ENCODE data around the gene NEAT1.

DNA sequence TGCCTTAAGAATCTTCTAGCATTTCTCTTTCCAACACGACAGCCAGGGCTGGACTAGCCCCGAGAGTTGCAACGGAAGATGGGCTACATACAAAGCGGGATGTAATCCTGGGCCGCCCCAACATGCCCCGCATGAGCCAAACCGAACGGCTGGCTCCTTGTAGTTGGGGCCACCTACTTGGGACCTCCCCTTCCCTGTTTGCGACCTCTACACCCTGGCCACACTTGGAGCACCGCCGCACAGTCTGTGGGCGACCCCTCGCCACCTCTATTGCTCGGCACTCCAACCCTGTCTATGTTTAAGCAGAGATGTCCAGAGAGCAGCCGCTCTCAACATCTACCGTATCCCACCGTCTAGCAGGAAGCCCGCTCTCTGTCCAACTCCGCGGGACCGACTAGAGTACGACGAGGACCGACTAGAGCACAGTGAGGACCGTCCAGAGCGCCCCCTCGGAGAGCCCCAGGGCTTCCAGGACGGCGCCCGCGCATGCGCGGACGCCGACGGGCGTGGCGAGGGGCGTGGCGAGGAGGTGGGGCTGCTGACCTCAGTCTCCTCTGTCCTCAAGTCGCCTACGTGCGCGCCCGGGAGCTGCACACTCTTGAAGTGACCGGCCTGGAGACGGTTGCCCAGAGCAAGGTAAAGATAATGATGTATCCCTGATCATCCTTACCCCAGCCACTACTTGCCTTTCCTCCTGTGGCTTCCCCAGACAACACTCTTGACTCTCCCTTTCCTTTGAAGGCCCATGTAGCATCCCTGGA lies 32.3 kb downstream of the NEAT1 start:
- TF ChIP-seq EZH2 (IDR thresholded peaks at IDR 0.05; ENCODE audit: low read depth, unreplicated experiment): no peak
- TF ChIP-seq, protein P1, sequence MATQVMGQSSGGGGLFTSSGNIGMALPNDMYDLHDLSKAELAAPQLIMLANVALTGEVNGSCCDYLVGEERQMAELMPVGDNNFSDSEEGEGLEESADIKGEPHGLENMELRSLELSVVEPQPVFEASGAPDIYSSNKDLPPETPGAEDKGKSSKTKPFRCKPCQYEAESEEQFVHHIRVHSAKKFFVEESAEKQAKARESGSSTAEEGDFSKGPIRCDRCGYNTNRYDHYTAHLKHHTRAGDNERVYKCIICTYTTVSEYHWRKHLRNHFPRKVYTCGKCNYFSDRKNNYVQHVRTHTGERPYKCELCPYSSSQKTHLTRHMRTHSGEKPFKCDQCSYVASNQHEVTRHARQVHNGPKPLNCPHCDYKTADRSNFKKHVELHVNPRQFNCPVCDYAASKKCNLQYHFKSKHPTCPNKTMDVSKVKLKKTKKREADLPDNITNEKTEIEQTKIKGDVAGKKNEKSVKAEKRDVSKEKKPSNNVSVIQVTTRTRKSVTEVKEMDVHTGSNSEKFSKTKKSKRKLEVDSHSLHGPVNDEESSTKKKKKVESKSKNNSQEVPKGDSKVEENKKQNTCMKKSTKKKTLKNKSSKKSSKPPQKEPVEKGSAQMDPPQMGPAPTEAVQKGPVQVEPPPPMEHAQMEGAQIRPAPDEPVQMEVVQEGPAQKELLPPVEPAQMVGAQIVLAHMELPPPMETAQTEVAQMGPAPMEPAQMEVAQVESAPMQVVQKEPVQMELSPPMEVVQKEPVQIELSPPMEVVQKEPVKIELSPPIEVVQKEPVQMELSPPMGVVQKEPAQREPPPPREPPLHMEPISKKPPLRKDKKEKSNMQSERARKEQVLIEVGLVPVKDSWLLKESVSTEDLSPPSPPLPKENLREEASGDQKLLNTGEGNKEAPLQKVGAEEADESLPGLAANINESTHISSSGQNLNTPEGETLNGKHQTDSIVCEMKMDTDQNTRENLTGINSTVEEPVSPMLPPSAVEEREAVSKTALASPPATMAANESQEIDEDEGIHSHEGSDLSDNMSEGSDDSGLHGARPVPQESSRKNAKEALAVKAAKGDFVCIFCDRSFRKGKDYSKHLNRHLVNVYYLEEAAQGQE (IDR thresholded peaks at IDR 0.05; ENCODE audit: unreplicated experiment): no peak
- TF ChIP-seq, protein P2, sequence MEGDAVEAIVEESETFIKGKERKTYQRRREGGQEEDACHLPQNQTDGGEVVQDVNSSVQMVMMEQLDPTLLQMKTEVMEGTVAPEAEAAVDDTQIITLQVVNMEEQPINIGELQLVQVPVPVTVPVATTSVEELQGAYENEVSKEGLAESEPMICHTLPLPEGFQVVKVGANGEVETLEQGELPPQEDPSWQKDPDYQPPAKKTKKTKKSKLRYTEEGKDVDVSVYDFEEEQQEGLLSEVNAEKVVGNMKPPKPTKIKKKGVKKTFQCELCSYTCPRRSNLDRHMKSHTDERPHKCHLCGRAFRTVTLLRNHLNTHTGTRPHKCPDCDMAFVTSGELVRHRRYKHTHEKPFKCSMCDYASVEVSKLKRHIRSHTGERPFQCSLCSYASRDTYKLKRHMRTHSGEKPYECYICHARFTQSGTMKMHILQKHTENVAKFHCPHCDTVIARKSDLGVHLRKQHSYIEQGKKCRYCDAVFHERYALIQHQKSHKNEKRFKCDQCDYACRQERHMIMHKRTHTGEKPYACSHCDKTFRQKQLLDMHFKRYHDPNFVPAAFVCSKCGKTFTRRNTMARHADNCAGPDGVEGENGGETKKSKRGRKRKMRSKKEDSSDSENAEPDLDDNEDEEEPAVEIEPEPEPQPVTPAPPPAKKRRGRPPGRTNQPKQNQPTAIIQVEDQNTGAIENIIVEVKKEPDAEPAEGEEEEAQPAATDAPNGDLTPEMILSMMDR (conservative IDR thresholded peaks at IDR 0.05; ENCODE audit: low read depth in 2 of 2): peak in 1 of 2 experiments; percentile 31; a peak in 2 of 4 replicates
- TF ChIP-seq, protein P3, sequence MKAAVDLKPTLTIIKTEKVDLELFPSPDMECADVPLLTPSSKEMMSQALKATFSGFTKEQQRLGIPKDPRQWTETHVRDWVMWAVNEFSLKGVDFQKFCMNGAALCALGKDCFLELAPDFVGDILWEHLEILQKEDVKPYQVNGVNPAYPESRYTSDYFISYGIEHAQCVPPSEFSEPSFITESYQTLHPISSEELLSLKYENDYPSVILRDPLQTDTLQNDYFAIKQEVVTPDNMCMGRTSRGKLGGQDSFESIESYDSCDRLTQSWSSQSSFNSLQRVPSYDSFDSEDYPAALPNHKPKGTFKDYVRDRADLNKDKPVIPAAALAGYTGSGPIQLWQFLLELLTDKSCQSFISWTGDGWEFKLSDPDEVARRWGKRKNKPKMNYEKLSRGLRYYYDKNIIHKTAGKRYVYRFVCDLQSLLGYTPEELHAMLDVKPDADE (IDR thresholded peaks at IDR 0.05): no peak
- no peak for TF ChIP-seq EZH2phosphoT487 (IDR thresholded peaks at IDR 0.05; ENCODE audit: unreplicated experiment)
- peak; percentile 68 for TF ChIP-seq CREB1 (CRISPR knock-in tag; IDR thresholded peaks at IDR 0.05; ENCODE audit: low read depth)
- TF ChIP-seq POLR2AphosphoS5 (IDR thresholded peaks at IDR 0.05; ENCODE audit: low read depth): peak; percentile 81
- no peak for TF ChIP-seq JUNB (IDR thresholded peaks at IDR 0.05; ENCODE audit: unreplicated experiment)
- no peak for TF ChIP-seq ZNF331 (CRISPR knock-in tag; IDR thresholded peaks at IDR 0.05; ENCODE audit: low read depth)

Measured in GM23338 (cell line).